Measurements from ENCODE around the gene LPO. TPM values are rescaled to one million over a fixed set of nuclear protein-coding genes. Genes with fewer than 3 reads are reported as not detected.

LPO gene
- total RNA-seq, 1 experiment from 2014 or later, result 0.54 TPM

DNA sequence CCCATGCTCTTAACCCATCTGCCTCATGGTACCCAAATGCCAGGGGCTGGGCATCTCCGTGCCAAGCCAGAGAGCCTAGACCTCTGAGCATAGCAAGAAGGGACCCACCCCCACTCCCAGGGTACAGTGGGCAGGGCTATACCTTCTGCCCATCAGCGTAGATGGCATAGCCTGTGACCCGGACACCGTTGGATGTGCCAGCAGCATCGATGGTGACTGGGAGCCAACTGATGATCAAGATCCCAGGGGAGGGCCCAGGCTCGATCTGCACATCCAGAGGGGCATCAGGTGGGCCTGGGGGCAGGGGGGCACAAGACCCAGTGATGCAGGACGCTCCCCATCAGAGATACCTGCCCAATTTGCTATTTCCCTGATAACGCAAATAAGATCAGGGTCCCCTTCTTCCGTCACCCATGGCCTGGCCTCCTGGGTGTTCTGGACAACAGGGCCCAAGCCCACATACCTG is 73.1 kb downstream of the LPO start:
- no peaks in the 10 kb centered on the region for H3K36me3 ChIP-seq (ENCODE audit: control insufficient read depth, insufficient read depth, low read length)
- Mint-ChIP-seq H3K27ac (ENCODE audit: unreplicated experiment) (no peak overlapping the region), H3K9me3 (ENCODE audit: unreplicated experiment) (no peaks in the 10 kb centered on the region), H3K36me3 (ENCODE audit: insufficient read depth, unreplicated experiment) (no peaks in the 10 kb centered on the region), H3K4me1 (ENCODE audit: low read depth, unreplicated experiment) (peaks cover 10% of the 10 kb centered on the region), H3K4me3 (ENCODE audit: unreplicated experiment) (no peak overlapping the region), H3K27me3 (ENCODE audit: insufficient read depth, unreplicated experiment) (no peaks in the 10 kb centered on the region)
- intact Hi-C loops (cut with micrococcal nuclease; ENCODE audit: unreplicated experiment), result no loop called here
- ChIA-PET CTCF (no interaction called here), POLR2A (no interaction called here)
- 0 out of 2 replicates have a peak, but pooled peaks cover 6% of the 10 kb centered on the region for H3K4me1 ChIP-seq
- no TSS peak for BruUV-seq (replicated peaks)
- H3K9me3 ChIP-seq, result no peaks in the 10 kb centered on the region
- no peak overlapping the region for H3K4me3 ChIP-seq (ENCODE audit: low read depth, low read length)
- H3K27me3 ChIP-seq (replicated peaks; ENCODE audit: control insufficient read depth, insufficient read depth, low read length), result no peaks in the 10 kb centered on the region
- TF ChIP-seq, protein P1, sequence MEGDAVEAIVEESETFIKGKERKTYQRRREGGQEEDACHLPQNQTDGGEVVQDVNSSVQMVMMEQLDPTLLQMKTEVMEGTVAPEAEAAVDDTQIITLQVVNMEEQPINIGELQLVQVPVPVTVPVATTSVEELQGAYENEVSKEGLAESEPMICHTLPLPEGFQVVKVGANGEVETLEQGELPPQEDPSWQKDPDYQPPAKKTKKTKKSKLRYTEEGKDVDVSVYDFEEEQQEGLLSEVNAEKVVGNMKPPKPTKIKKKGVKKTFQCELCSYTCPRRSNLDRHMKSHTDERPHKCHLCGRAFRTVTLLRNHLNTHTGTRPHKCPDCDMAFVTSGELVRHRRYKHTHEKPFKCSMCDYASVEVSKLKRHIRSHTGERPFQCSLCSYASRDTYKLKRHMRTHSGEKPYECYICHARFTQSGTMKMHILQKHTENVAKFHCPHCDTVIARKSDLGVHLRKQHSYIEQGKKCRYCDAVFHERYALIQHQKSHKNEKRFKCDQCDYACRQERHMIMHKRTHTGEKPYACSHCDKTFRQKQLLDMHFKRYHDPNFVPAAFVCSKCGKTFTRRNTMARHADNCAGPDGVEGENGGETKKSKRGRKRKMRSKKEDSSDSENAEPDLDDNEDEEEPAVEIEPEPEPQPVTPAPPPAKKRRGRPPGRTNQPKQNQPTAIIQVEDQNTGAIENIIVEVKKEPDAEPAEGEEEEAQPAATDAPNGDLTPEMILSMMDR (IDR thresholded peaks at IDR 0.05; ENCODE audit: insufficient read depth in 1 of 2, low read depth in 1 of 2, low read length in 1 of 2, severe bottlenecking in 1 of 2, unreplicated experiment in 1 of 2), result no peak
- DNase-seq, result no peak

DNA sequence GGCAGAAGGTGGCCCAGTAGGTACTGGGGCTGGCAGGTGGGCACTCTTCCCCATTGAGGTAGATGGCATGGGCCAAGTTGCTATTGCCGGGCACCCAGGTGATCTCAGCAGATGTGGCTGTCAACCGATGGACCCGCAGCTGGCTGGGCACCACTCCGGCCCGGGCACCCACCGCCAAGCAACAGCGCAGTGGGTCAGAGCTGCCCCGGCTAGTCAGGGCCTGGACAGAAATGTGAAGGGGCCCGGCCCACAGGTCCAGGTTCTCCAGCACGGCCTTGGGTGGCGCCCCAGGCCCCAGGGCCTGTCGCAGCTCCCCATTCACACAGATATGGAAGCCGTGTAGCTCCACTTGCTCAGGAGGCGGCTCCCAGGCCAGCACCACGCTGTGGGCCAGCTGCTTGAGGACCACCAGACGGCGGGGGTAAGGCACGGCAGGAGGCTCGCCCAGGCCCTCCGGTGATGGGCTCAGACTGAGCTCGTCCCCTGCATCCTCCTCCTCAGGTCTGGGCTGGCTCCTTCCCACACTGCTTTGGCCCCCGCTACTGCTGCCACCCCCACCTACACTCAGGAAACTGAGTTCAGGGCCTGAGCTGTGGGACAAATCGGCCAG is 73.7 kb downstream of the LPO start:
- CTCF ChIA-PET, result interaction anchor here (0.5 kb wide), 1 partner anchor 147 kb away, joined by 5 read pairs; no protein-coding TSS in a partner anchor
- Histone ChIP-seq H3K4me1 (0 out of 2 replicates have a peak, but pooled peaks cover 6% of the 10 kb centered on the region), H3K9me3 (no peaks in the 10 kb centered on the region), H3K27me3 (replicated peaks; ENCODE audit: control insufficient read depth, insufficient read depth, low read length) (no peaks in the 10 kb centered on the region), H3K36me3 (ENCODE audit: control insufficient read depth, insufficient read depth, low read length) (no peaks in the 10 kb centered on the region), H3K4me3 (ENCODE audit: low read depth, low read length) (no peak overlapping the region)
- H3K36me3 Mint-ChIP-seq (ENCODE audit: insufficient read depth, unreplicated experiment), result no peaks in the 10 kb centered on the region
- H3K27ac Mint-ChIP-seq (ENCODE audit: unreplicated experiment), result no peak overlapping the region
- no peaks in the 10 kb centered on the region for H3K27me3 Mint-ChIP-seq (ENCODE audit: insufficient read depth, unreplicated experiment)
- POLR2A ChIA-PET, result no interaction called here
- intact Hi-C loops (cut with micrococcal nuclease; ENCODE audit: unreplicated experiment), result no loop called here
- H3K9me3 Mint-ChIP-seq (ENCODE audit: unreplicated experiment), result no peaks in the 10 kb centered on the region
- no TSS peak for BruUV-seq (replicated peaks)
- H3K4me1 Mint-ChIP-seq (ENCODE audit: low read depth, unreplicated experiment), result peaks cover 11% of the 10 kb centered on the region
- DNase-seq, result no peak
- H3K4me3 Mint-ChIP-seq (ENCODE audit: unreplicated experiment), result no peak overlapping the region
- TF ChIP-seq, protein P1 (IDR thresholded peaks at IDR 0.05; ENCODE audit: insufficient read depth in 1 of 2, low read depth in 1 of 2, low read length in 1 of 2, severe bottlenecking in 1 of 2, unreplicated experiment in 1 of 2), result no peak

DNA sequence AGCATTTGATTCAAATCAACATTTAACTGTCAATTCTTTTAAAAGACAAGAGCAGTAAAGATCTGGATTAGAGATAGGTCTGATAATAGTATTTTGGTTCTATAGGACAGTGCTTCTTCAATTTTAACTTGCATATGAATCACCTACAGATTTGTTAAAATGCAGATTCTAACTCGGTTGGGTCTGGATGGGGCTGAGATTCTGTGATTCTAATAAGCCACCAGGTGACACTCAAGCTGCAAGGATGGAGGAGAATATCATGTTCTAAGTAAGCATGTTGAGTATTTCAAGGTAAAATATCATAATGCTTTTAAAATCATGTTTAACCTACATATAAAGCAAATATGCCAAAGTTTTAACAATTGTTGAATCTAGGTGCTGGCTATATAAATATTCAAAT is 74.4 kb downstream of the LPO start:
- H3K4me1 Mint-ChIP-seq (ENCODE audit: low read depth, unreplicated experiment), result peaks cover 18% of the 10 kb centered on the region
- no peak for DNase-seq
- TF ChIP-seq, protein P1 (IDR thresholded peaks at IDR 0.05; ENCODE audit: insufficient read depth in 1 of 2, low read depth in 1 of 2, low read length in 1 of 2, severe bottlenecking in 1 of 2, unreplicated experiment in 1 of 2), result no peak
- Histone ChIP-seq H3K4me1 (peaks cover 10% of the 10 kb centered on the region), H3K27me3 (replicated peaks; ENCODE audit: control insufficient read depth, insufficient read depth, low read length) (no peaks in the 10 kb centered on the region), H3K9me3 (no peaks in the 10 kb centered on the region), H3K36me3 (ENCODE audit: control insufficient read depth, insufficient read depth, low read length) (no peaks in the 10 kb centered on the region), H3K4me3 (ENCODE audit: low read depth, low read length) (no peak overlapping the region)
- H3K9me3 Mint-ChIP-seq (ENCODE audit: unreplicated experiment), result no peaks in the 10 kb centered on the region
- H3K27me3 Mint-ChIP-seq (ENCODE audit: insufficient read depth, unreplicated experiment), result no peaks in the 10 kb centered on the region
- H3K4me3 Mint-ChIP-seq (ENCODE audit: unreplicated experiment), result no peak overlapping the region
- POLR2A ChIA-PET, result no interaction called here
- BruUV-seq (replicated peaks), result no TSS peak
- CTCF ChIA-PET, result interaction anchor here (0.5 kb wide), 1 partner anchor 146 kb away, joined by 5 read pairs; no protein-coding TSS in a partner anchor
- H3K27ac Mint-ChIP-seq (ENCODE audit: unreplicated experiment), result no peak overlapping the region
- intact Hi-C loops (cut with micrococcal nuclease; ENCODE audit: unreplicated experiment), result no loop called here
- no peaks in the 10 kb centered on the region for H3K36me3 Mint-ChIP-seq (ENCODE audit: insufficient read depth, unreplicated experiment)

Measured in Caco-2 (cell line).